H1 (cell line): ENCODE results near the gene ECI2. TPM values are rescaled to one million over a fixed set of nuclear protein-coding genes. Genes with fewer than 3 reads are reported as not detected.
A peak's percentile ranks its signal among the peaks of the same experiment; 100 is the strongest.

Experiments used
- CTCF ChIA-PET: fragments of 300-600 bp; sonication (Branson Sonifier 250); formaldehyde crosslinking; loops from one replicate; lab custom pipeline; 2021; ENCODE audit not compliant: partially characterized antibody; lab: Charles Lee
- POLR2A ChIA-PET: fragments of 300-600 bp; sonication (Branson Sonifier 250); formaldehyde crosslinking; loops from one replicate; lab custom pipeline; 2021; ENCODE audit warnings: inconsistent platforms; ENCODE audit not compliant: partially characterized antibody; lab: Charles Lee
- DNase-seq, 2 experiments: peaks; one replicate each; pipeline versions ENCODE4 v3.0.0 to v3.0.0-alpha.2; 2010 to 2022; ENCODE audit warnings: low spot score in 2 of 2, low read depth in 1 of 2, mixed read lengths in 1 of 2
- FAIRE-seq: peaks from 2 replicates; lab custom pipeline; 2011; peaks lifted over from hg19 to GRCh38; lab: Jason Lieb, UNC
- H2AFZ ChIP-seq: 2 replicates; pipeline ENCODE4 v1.8.1; 2012; ENCODE audit warnings: low read length, inconsistent platforms
- H2AK5ac ChIP-seq: 2 replicates; pipeline ENCODE4 v1.6.1; 2013; ENCODE audit warnings: low read depth, low read length
- H2BK120ac ChIP-seq: replicated peaks from 2 replicates; pipeline ENCODE3; 2013; ENCODE audit warnings: low read depth, low read length, inconsistent platforms
- H2BK12ac ChIP-seq: 2 replicates; pipeline ENCODE4 v1.6.1; 2013; ENCODE audit warnings: low read depth, low read length
- H2BK15ac ChIP-seq: 2 replicates; pipeline ENCODE4 v1.6.1; 2013; ENCODE audit warnings: low read length
- H2BK20ac ChIP-seq: 2 replicates; pipeline ENCODE4 v1.6.1; 2013; ENCODE audit warnings: low read length
- H2BK5ac ChIP-seq: 2 replicates; pipeline ENCODE4 v1.6.1; 2013; ENCODE audit warnings: low read depth, low read length
- H3K14ac ChIP-seq: 2 replicates; pipeline ENCODE4 v1.6.1; 2013; ENCODE audit warnings: inconsistent platforms; ENCODE audit not compliant: insufficient read length
- H3K18ac ChIP-seq: 2 replicates; pipeline ENCODE4 v1.6.1; 2013; ENCODE audit warnings: low read length; ENCODE audit errors: extremely low read depth
- H3K23ac ChIP-seq: 2 replicates; pipeline ENCODE4 v1.6.1; 2013; ENCODE audit warnings: inconsistent platforms; ENCODE audit not compliant: insufficient read length
- H3K23me2 ChIP-seq: 2 replicates; pipeline ENCODE4 v1.6.1; 2013; ENCODE audit warnings: low read depth, low read length
- H3K27ac ChIP-seq: 2 replicates; pipeline ENCODE4 v1.6.1; 2011; ENCODE audit warnings: low read depth, low read length, inconsistent platforms
- H3K27me3 ChIP-seq, 4 experiments: replicated peaks in 1 of 4; 1 replicate in 1 of 4; 2 replicates in 3 of 4; pipeline versions ENCODE4 v1.6.1 to v1.8.1; 2011 to 2013; ENCODE audit warnings: low read length in 3 of 4, mild to moderate bottlenecking in 3 of 4, inconsistent platforms in 2 of 4, mixed read lengths in 2 of 4, moderate library complexity in 1 of 4; ENCODE audit not compliant: control insufficient read depth in 3 of 4, insufficient read depth in 3 of 4; ENCODE audit errors: extremely low read depth in 1 of 4
- H3K36me3 ChIP-seq, 4 experiments: 2 replicates each; pipeline versions ENCODE4 v1.6.1 to v1.8.1; 2011 to 2013; ENCODE audit warnings: mild to moderate bottlenecking in 4 of 4, low read length in 3 of 4, moderate library complexity in 2 of 4, control low read depth in 1 of 4, inconsistent platforms in 1 of 4; ENCODE audit not compliant: insufficient read depth in 4 of 4, control insufficient read depth in 2 of 4
- H3K4ac ChIP-seq: replicated peaks from 2 replicates; pipeline ENCODE3; 2013; ENCODE audit warnings: low read length, low read depth, mixed read lengths, inconsistent platforms; ENCODE audit not compliant: insufficient read length
- H3K4me1 ChIP-seq, 4 experiments: replicated peaks in 1 of 4; 1 replicate in 1 of 4; 2 replicates in 3 of 4; pipeline versions ENCODE4 v1.6.1 to v1.8.1; 2011 to 2013; ENCODE audit warnings: low read length in 3 of 4, inconsistent platforms in 2 of 4, mixed read lengths in 1 of 4; ENCODE audit not compliant: insufficient read depth in 4 of 4, control insufficient read depth in 3 of 4
- H3K4me2 ChIP-seq, 2 experiments: 2 replicates each; pipeline versions ENCODE4 v1.6.1 to v1.8.1; 2011 to 2013; ENCODE audit warnings: low read depth in 2 of 2, low read length in 2 of 2, control low read depth in 1 of 2, inconsistent platforms in 1 of 2, mild to moderate bottlenecking in 1 of 2; ENCODE audit not compliant: insufficient read depth in 1 of 2
- H3K4me3 ChIP-seq, 4 experiments: fragments of 200-600, 300-600 bp in 1 of 4; sonication (generic), shearing (Covaris generic), sonication (Bioruptor Twin) in 1 of 4; 2 replicates each; pipeline versions ENCODE4 v1.5.1 to v1.8.1; 2011 to 2016; ENCODE audit warnings: low read length in 4 of 4, low read depth in 3 of 4, control low read depth in 2 of 4, inconsistent platforms in 2 of 4, mild to moderate bottlenecking in 2 of 4, mixed read lengths in 1 of 4, moderate library complexity in 1 of 4; ENCODE audit not compliant: insufficient read depth in 2 of 4; ENCODE audit errors: extremely low read depth in 1 of 4
- H3K56ac ChIP-seq: replicated peaks from 2 replicates; pipeline ENCODE3; 2013; ENCODE audit warnings: low read depth, mild to moderate bottlenecking, mixed read lengths, low read length, inconsistent platforms; ENCODE audit not compliant: insufficient read length
- H3K79me1 ChIP-seq: 2 replicates; pipeline ENCODE4 v1.6.1; 2013; ENCODE audit warnings: low read depth, low read length, control low read depth
- H3K79me2 ChIP-seq, 2 experiments: 2 replicates each; pipeline versions ENCODE4 v1.6.1 to v1.8.1; 2012 to 2013; ENCODE audit warnings: low read length in 2 of 2, mild to moderate bottlenecking in 2 of 2, inconsistent platforms in 1 of 2; ENCODE audit not compliant: insufficient read depth in 2 of 2, control insufficient read depth in 1 of 2
- H3K9ac ChIP-seq, 4 experiments: replicated peaks in 1 of 4; 1 replicate in 1 of 4; 2 replicates in 3 of 4; pipeline versions ENCODE4 v1.6.1 to v1.8.1; 2011 to 2013; ENCODE audit warnings: low read depth in 3 of 4, low read length in 3 of 4, control low read depth in 2 of 4, mild to moderate bottlenecking in 2 of 4, moderate library complexity in 2 of 4, inconsistent platforms in 1 of 4; ENCODE audit errors: extremely low read depth in 1 of 4
- H3K9me3 ChIP-seq, 2 experiments: 2 replicates each; pipeline versions ENCODE4 v1.6.1 to v1.8.1; 2012 to 2013; ENCODE audit warnings: mild to moderate bottlenecking in 2 of 2, moderate library complexity in 2 of 2, control low read depth in 1 of 2, inconsistent platforms in 1 of 2, low read depth in 1 of 2, low read length in 1 of 2, mixed read lengths in 1 of 2; ENCODE audit not compliant: insufficient read depth in 2 of 2
- H4K20me1 ChIP-seq, 2 experiments: replicated peaks in 1 of 2; 2 replicates each; pipeline versions ENCODE3 to v1.8.1; 2011 to 2013; ENCODE audit warnings: inconsistent platforms in 2 of 2, low read length in 2 of 2, mild to moderate bottlenecking in 1 of 2; ENCODE audit not compliant: insufficient read depth in 2 of 2, control insufficient read depth in 1 of 2
- H4K5ac ChIP-seq: 2 replicates; pipeline ENCODE4 v1.6.1; 2013; ENCODE audit warnings: low read length, low read depth, mixed read lengths, inconsistent platforms; ENCODE audit not compliant: insufficient read length
- H4K8ac ChIP-seq: 2 replicates; pipeline ENCODE4 v1.8.0; 2013; ENCODE audit warnings: mild to moderate bottlenecking, moderate library complexity, low read length, inconsistent platforms; ENCODE audit not compliant: insufficient read depth; ENCODE audit errors: extremely low read depth
- H4K91ac ChIP-seq: replicated peaks from 2 replicates; pipeline ENCODE3; 2013; ENCODE audit warnings: low read length, mixed read lengths, inconsistent platforms; ENCODE audit not compliant: insufficient read length
- BCL11A ChIP-seq, 2 experiments: IDR thresholded peaks; one replicate each; pipeline ENCODE4 v1.6.1; 2011; ENCODE audit warnings: low read depth in 2 of 2, low read length in 2 of 2, mild to moderate bottlenecking in 2 of 2
- CBX5 ChIP-seq: fragments of 300-800, 300-1000 bp; sonication (generic); IDR thresholded peaks from 2 replicates; pipeline ENCODE4 v1.7.1; 2016; ENCODE audit warnings: antibody characterized with exemption, low read length, low read depth
- CEBPB ChIP-seq: IDR thresholded peaks from 2 replicates; pipeline ENCODE4 v1.6.1; 2012; ENCODE audit warnings: low read depth, low read length
- CREB1 ChIP-seq: IDR thresholded peaks from 2 replicates; pipeline ENCODE4 v1.6.1; 2012; ENCODE audit warnings: inconsistent platforms
- CTCF ChIP-seq, 3 experiments: IDR thresholded peaks; 1 replicate in 2 of 3; 2 replicates in 1 of 3; pipeline versions ENCODE4 v1.5.1 to v1.6.1; 2011; ENCODE audit warnings: low read length in 3 of 3, mild to moderate bottlenecking in 3 of 3, inconsistent platforms in 2 of 3, low read depth in 1 of 3, moderate library complexity in 1 of 3; ENCODE audit not compliant: insufficient read depth in 1 of 3; ENCODE audit errors: control extremely low read depth in 1 of 3
- RAD21 ChIP-seq, 2 experiments: IDR thresholded peaks in 1 of 2; conservative IDR thresholded peaks in 1 of 2; 2 replicates each; pipeline ENCODE4 v1.6.1; 2011; ENCODE audit warnings: low read depth in 2 of 2, low read length in 2 of 2, improper control_type of control experiment in 1 of 2, inconsistent platforms in 1 of 2, mild to moderate bottlenecking in 1 of 2, moderate library complexity in 1 of 2
- TEAD4 ChIP-seq: IDR thresholded peaks from 2 replicates; pipeline ENCODE4 v1.6.1; 2012; ENCODE audit warnings: low read depth, low read length, inconsistent platforms, mixed read lengths
- YY1 ChIP-seq: IDR thresholded peaks from 2 replicates; pipeline ENCODE4 v1.6.1; 2011; ENCODE audit warnings: low read depth, mild to moderate bottlenecking, low read length
- WGBS, 2 experiments: shearing (Covaris generic) in 1 of 2; methylation state at CpG; one replicate each; pipeline versions ENCODE4 v1.1.6 to v1.1.7; 2013 to 2015; ENCODE audit warnings: low lambda C conversion rate in 2 of 2, mixed read lengths in 2 of 2, inconsistent platforms in 1 of 2, low coverage in 1 of 2, missing lambda C conversion rate in 1 of 2; ENCODE audit not compliant: insufficient replicate concordance in 2 of 2, insufficient coverage in 1 of 2, insufficient read length in 1 of 2; ENCODE audit errors: extremely low coverage in 1 of 2, missing lambda C conversion rate in 1 of 2; 5-methylcytosine and 5-hydroxymethylcytosine counted together
- polyA plus RNA-seq, 7 experiments: library from polyadenylated mRNA; depleted of rRNA in 3 of 7; stranded (reverse) in 5 of 7; unstranded in 2 of 7; fragments of >200 nt in 5 of 7; fragments of 200-250 nt in 2 of 7; gene quantifications; 1 replicate in 5 of 7; 2 replicates in 1 of 7; 4 replicates in 1 of 7; pipeline versions ENCODE4 v1.2.1 to v1.2.3, GENCODE V29; 2011 to 2013; ENCODE audit warnings: missing spikeins in 2 of 7, mixed read lengths in 2 of 7
- total RNA-seq: library from RNA; stranded (reverse); fragmentation: NEBNext Ultra II Directional; extraction: Animal tissue kit (Norgen Biotek cat#: 25700); gene quantifications from 2 replicates; pipeline ENCODE4 v1.2.1, GENCODE V29; 2021

Gene ECI2
- total and polyA plus RNA-seq, 2 of the 8 experiments (the other 6 are each of a cell fraction or from before 2014, with no cell fraction given), result 40.4 to 70.8 TPM

- FAIRE-seq (peak; percentile 82), DNase-seq (peak in 1 of 2 experiments; percentile 82)
- Histone ChIP-seq H3K79me1 (no peaks in the 10 kb centered on the region), H2BK12ac (no peak overlapping the region), H4K20me1 (no peaks in the 10 kb centered on the region), H3K27me3 (no peaks in the 10 kb centered on the region), H3K14ac (no peak overlapping the region), H3K56ac (no peak overlapping the region), H3K4me1 (no peaks in the 10 kb centered on the region), H2BK20ac (no peak overlapping the region), H3K4ac (no peak overlapping the region), H3K23ac (no peak overlapping the region), H2AFZ (peak overlapping the region; percentile 30; the same call in 1 of the 2 replicates), H3K4me3 (no peak overlapping the region), H2AK5ac (no peak overlapping the region), H3K23me2 (no peaks in the 10 kb centered on the region), H3K36me3 (no peaks in the 10 kb centered on the region; a peak in 1 of 8 replicates), H3K9ac (no peak overlapping the region), H3K4me2 (no peak overlapping the region), H3K79me2 (no peaks in the 10 kb centered on the region), H3K18ac (no peak overlapping the region), H3K27ac (no peak overlapping the region), H3K9me3 (no peaks in the 10 kb centered on the region), H2BK5ac (no peak overlapping the region), H2BK15ac (no peak overlapping the region), H4K8ac (no peak overlapping the region), H4K91ac (no peak overlapping the region), H2BK120ac (no peak overlapping the region), H4K5ac (no peak overlapping the region)
- CTCF ChIA-PET, result interaction anchor here (0.6 to 5.5 kb wide), 18 partner anchors 9 to 140 kb away, joined by 3 to 22 read pairs (median 3); partner anchors contain the start of gene ECI2
- POLR2A ChIA-PET, result interaction anchor here (0.9 to 1.2 kb wide), 2 partner anchors 20 to 87 kb away, joined by 3 to 5 read pairs; partner anchors contain the start of gene ECI2
- no peak for TF ChIP-seq BCL11A (IDR thresholded peaks at IDR 0.05; ENCODE audit: low read depth in 2 of 2, low read length in 2 of 2)
- peak; percentile 43; the same call in 1 of the 2 replicates for TF ChIP-seq TEAD4
- no peak for TF ChIP-seq CEBPB
- no peak for TF ChIP-seq CBX5
- TF ChIP-seq RAD21 (IDR thresholded peaks at IDR 0.05 in 1 of 2, conservative IDR thresholded peaks at IDR 0.05 in 1 of 2; ENCODE audit: low read depth in 2 of 2, low read length in 2 of 2), result peak; percentile 84 to 90
- peak; percentile 47 to 79 (median 79) for TF ChIP-seq CTCF (IDR thresholded peaks at IDR 0.05; ENCODE audit: control extremely low read depth in 1 of 3, insufficient read depth in 1 of 3, low read depth in 1 of 3, low read length in 3 of 3)
- TF ChIP-seq CREB1, result 0 out of 2 replicates have a peak, but pooled peaks have one; percentile 16
- peak; percentile 82; the same call in 1 of the 2 replicates for TF ChIP-seq YY1
- WGBS, 2 experiments, result 23% methylated on average over 6 of the region's 6 CpGs; no CpG with 5 or more reads in 1 of the 2 experiments
Measured at GRCh38 chr6:4155848-4156466, 20.6 kb upstream of the ECI2 start.
